NCI-H774 (cell line): Measurements from ENCODE around the gene WTAP.
"Not testable (repeated sequence)": the region's sequence is repeated elsewhere in the genome, so short reads cannot be mapped to it uniquely, and the experiment has no call there.

ENCODE experiments used
- DNase-seq: peaks from one replicate; lab custom pipeline; 2025; lab: John Stamatoyannopoulos, UW

WTAP gene

GRCh38 chr6:159729598-159730331 lies 2.5 kb downstream of the WTAP start:
- DNase-seq = no peak

- no peak for DNase-seq
Observed at GRCh38 chr6:159730332-159730676, 3.0 kb downstream of the WTAP start.

GRCh38 chr6:159732550-159732949 lies 5.2 kb downstream of the WTAP start:
- not testable (repeated sequence) for DNase-seq

GRCh38 chr6:159733395-159733794 lies 6.1 kb downstream of the WTAP start:
- not testable (repeated sequence) for DNase-seq

- DNase-seq = no peak
Observed at GRCh38 chr6:159736908-159737307, 9.6 kb downstream of the WTAP start.

- DNase-seq = no peak
Observed at GRCh38 chr6:159739341-159739740, 12.0 kb downstream of the WTAP start.

GRCh38 chr6:159742165-159742564 lies 14.9 kb downstream of the WTAP start:
- no peak for DNase-seq

- DNase-seq = no peak
Observed at GRCh38 chr6:159745081-159745480, 17.8 kb downstream of the WTAP start.

- no peak for DNase-seq
Observed at GRCh38 chr6:159746759-159747158, 19.5 kb downstream of the WTAP start.

- DNase-seq = not testable (repeated sequence)
Observed at GRCh38 chr6:159748127-159748526, 20.8 kb downstream of the WTAP start.

GRCh38 chr6:159751448-159751847 lies 24.1 kb downstream of the WTAP start:
- DNase-seq = no peak

GRCh38 chr6:159753081-159753872 lies 26.0 kb downstream of the WTAP start:
- no peak for DNase-seq

GRCh38 chr6:159754401-159754800 lies 27.1 kb downstream of the WTAP start:
- no peak for DNase-seq

- no peak for DNase-seq
Observed at GRCh38 chr6:159754959-159755914, 27.9 kb downstream of the WTAP start.

- DNase-seq = no peak
Observed at GRCh38 chr6:159756508-159756907, 29.2 kb downstream of the WTAP start.

GRCh38 chr6:159758031-159759001 lies 31.0 kb downstream of the WTAP start:
- no peak for DNase-seq

GRCh38 chr6:159759645-159760044 lies 32.3 kb downstream of the WTAP start:
- DNase-seq = no peak

GRCh38 chr6:159760602-159761057 lies 33.3 kb downstream of the WTAP start:
- DNase-seq = no peak

- no peak for DNase-seq
Observed at GRCh38 chr6:159761129-159761872, 34.0 kb downstream of the WTAP start.
